Activated CD8-positive, alpha-beta memory T cell treated with anti-CD3 and anti-CD28 coated beads, Interleukin-2, amount 50 U/mL, for 1 hour (primary cell): ENCODE data around the gene TENT4B.

Experiments used
- DNase-seq: peaks from one replicate; pipeline ENCODE4 v3.0.0-alpha.2; 2020; ENCODE audit errors: extremely low read depth

Gene TENT4B

DNA sequence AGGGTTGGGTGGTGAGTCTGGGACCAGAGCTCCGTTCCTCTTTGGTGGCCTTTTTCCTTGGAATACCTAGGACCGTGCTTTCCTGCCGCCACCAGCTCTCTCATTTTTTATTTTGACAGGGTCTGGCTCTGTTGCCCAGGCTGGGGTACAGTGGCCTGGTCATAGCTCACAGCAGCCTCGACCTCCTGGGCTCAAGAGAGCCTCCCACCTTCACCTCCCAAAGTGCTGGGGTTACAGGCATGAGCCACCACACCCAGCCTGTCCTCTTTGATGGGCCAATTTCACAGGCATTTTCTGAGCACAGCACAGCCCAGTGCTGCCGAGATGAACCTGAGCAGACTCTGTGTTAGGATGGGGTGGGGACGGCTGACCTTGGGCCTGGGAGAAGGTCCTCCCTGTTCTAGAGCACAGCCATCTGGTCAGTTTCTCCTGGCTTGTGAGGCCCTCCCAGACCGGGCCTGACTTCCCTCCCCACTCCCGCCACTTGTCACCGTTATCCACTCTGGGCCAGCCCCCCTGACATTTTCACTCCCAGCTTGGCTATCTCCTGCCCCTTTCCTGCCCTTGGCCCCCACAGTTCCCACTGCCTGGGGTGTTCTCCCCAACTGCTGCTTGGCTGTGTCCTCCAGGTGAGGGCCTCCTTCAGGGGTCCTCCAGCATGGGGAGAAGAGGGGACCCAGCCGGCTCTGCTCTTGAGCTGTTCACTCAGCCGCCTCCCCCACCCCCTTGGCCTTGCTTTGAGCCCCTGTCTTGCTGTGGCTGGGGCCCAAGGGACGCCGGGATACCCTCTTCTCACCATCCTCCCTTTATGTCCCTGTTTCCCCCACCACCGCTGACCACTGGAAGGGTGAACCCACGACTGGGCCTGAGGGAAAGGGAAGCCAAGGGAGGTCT lies 118.3 kb downstream of the TENT4B start:
- DNase-seq: no peak

DNA sequence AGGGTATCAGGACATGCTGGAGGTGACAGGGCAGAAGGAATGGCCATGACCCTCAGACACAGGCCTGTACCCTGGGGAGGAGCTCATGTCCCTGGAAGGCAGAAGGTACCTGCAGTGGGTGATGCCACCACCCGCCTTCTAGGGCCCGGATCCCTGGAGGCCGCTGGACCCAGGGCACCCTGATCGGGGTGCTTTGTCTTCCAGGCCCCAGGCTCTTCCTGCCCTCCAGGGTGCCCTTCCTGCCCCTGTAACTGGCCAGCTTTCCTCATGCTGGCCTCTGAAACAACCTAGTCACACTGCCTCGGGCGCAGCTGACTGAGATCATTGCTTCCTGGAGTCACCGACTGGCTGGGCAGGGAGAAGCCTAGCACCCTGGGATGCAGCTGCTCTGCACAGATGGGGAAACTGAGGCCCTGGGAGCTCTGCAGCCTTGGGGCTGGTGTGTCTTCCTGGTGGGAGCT lies 119.0 kb downstream of the TENT4B start:
- DNase-seq: no peak

DNA sequence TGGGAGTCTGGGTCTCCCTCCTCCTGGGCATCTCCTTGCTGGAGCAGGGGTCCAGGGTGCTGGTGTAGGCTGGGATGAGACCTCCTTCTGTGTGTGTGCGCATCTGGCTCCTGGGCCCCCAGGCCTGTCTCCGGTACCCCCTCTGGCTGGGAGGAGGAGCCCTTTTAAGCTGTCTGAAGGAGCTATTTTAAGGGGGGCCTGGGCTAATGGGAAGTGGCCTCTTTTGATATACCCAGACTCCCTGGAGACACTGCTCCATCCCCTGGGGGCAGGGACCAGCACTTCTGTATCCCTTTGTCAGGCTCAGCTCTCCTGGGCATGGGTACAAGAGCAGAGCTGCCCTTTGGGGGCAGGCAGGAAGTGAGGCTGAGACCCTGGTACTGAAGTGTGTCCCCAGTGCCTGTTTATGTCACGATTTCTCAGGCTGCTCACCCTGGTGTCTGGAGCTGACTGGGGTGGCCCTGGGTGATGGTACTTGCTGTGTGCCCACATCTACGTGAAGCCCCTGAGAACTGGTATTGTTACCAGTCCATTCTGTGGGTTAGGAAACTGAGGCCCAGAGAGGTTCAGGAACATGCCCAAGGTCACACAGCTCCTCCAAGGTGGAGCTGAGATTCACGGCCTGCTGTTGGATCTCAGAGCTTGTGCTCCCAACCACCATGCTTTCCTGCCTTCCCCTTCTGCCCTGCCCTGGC lies 119.7 kb downstream of the TENT4B start:
- DNase-seq: no peak

DNA sequence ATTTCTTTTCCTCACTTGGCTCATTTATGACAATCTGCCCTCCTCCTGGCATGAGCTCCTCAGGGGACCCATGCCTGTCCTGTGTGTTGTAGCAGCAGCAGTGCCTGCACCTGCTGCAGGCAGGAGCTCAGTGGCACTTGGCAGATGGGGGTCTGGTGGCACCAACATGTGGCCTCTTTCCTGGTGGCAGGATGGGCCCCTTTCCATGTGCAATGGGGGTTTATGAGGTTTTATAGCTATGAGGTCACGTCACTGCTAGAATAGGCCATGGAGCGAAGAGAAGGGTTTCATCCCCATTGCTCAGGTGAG lies 120.2 kb downstream of the TENT4B start:
- DNase-seq: no peak

DNA sequence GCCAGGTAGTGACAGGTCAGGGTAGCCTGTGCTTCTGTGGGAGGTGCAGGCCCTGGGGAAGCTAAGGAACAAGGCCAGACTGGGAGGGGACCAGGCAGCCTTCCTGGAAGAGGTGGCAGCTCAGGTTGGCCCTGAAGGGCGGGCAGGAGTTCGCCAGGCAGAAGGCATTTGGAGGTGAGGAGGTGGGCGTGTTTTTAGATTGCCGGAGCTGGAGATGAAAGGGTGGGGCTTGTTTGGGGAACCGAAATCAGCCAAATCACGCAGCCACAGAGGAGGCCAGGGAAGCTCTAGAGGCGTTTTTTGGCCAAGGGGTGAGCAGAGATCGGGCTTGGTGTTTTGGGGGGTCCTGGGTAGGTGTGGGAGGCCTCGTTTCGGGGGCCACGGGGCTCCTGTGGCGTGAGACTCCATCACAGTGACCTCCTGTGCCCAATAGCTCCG lies 120.8 kb downstream of the TENT4B start:
- DNase-seq: no peak

DNA sequence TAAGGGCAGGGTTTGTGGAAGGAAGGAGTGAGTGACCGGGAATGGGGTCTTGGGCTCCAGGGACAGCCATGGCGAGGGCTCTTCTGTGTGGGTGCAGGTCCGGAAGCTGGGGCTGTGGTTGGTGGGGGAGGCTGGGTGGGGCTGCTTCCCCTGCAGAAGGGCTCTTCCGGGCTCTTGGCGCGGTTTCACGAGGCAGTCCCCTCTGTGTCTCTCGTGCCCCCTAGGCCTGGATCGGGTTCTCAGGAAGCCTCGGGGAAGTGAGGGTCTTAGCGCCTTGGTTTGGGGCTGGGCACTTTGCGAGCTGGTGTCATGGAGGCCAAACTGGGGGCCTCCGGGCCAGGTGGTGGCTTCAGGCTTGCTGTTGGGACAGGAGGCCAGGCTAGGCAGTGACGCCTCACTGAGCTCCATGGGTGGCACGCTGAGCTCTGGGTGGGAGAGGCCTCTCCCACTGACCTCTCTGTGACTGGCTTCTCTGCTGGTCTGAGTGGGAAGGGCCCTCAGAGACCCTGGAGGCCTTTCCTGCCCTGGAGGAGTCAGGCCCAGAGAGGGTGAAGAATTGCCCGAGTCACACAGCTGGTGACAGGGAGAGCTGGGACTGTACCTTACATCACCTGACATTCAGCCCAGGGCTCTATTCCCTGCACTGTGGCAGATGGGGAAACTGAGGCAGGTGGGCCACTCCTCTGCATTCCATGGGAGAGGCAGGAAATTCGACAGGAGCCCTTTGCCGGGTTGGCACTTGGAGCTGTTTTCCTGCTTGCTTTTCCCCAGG lies 121.4 kb downstream of the TENT4B start:
- DNase-seq: no peak

GRCh38 chr16:50275098-50275415 lies 122.0 kb downstream of the TENT4B start:
- no peak for DNase-seq

DNA sequence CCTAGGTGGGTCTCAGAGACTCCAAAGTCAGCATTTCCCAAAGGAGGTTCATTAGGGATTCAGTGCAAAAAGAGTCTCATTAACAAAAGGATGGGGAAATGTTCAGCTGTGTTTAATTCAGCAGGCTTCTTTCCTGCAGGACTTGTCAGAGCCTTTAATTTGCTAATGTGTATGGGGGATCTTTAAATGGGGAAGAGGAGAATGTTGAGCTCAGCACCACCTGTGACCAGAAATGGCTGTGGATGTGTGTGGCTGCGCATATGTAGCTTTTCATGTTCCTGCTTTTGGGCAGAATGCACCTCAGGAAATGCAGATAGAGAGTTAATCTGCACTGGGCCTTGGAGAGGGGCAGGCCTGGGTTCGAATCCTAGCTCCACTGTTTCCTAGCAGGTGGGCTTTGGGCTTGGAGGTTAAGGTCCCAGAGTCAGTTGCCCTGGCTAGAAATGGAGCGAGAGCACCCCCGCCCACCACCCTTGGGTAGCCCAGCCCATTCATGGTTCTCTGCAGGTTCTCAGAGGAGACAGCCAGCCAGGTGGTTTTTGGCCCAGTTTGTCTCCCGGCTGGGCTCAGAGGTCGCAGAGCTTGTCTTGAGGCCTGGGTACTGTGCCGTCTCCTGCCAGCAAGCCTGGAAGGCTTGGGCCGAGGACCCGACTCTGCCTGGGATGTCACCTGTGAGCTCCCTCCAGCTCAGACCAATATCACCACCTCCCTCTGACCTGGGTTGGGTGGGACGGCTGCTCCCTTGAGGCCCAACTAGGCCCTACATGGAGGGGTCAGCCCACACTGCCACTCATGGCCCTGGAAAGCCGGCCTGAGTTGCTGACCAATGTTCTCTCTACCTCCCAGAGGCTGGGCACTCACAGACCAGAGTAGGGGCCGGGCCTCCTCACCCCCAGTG lies 122.6 kb downstream of the TENT4B start:
- DNase-seq: no peak

DNA sequence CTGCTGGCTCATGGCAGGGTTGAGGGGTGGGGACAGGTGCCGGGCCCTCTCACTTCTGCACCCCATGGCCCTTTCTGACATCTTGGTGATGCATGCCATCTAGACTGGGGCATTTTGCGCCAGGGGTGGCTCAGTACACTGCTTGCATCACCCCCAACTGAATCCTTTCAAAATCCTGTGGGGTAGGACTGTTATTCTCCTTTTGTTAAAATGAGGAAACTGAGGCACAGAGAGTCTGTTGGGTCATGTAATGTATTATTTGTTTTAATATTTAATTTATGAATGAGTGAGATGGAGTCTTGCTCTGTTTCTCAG lies 123.2 kb downstream of the TENT4B start:
- no peak for DNase-seq

DNA sequence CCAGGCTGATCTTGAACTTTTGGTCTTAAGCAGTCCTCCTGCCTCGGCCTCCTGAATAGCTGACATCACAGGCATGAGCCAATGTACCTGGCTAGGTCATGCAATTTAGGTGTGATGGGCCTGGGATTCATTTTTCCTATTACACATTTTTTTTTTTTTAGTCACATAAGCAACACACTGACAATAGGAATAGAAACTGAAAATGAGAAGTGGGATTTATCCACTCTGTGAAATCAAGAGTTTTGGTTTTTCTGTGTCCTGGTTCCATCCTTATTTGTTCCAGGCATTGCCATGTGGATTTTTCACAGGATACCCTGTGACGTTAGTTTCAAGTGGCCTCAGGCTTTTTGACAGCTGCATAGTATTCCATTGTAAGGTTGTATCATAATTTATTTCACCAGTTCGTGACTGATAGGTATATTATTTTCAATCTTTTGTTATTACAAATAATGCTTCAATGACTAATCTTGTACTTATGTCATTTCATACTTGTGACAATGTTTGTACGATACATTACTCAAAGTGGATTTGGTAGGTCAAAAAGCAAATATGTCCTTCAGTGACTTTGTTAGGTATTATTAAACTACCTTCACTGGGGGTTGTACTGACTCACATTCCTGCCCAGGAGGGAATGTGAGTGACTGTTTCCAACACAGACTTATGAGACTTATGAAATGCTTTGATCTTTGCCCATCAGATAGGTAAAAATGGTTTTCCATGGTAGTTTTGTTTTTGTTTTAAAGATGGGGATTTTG lies 123.9 kb downstream of the TENT4B start:
- DNase-seq: no peak

- DNase-seq: no peak
These were observed 125.1 kb downstream of the TENT4B start for GRCh38 chr16:50278251-50278650.

DNA sequence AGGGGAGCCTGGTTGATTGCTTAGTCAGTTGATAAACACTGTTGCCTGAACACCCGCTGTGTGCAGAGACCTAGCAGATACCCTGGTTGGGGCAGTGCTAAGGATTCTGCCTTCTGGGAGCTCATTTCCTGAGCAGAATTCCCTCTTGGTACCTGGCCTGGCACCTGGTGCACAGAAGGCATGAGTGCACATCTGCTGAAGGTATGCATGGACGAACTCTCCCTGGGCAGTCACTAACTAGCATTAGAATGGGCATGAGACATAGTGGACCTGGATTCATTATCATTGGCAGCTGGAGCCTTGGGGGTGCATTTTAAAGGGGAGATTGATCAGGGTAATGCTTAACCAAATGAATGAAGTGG lies 126.4 kb downstream of the TENT4B start:
- no peak for DNase-seq

DNA sequence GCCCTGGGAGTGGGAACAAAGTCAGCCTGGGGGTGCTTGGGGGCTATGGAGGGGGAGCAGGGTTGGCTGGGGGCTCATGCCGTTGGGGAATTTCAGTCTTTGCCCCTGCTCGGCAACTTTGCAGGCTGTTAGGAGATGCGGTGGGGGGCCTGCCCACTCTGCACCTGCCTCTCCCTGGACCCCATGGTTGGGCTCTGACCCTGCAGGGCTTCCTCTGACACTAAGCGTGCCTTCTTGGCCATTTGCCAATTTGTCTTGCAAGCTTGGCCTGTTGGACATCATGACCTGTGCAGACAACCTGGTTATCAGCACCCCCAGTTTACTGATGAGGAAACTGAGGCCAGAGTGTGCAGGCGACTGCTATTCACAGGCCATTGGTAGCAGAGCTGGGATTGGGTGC lies 127.8 kb downstream of the TENT4B start:
- no peak for DNase-seq
